WERI-Rb-1 (cell line): ENCODE measurements around the gene IFTAP.

ENCODE experiments used
- DNase-seq: peaks from one replicate; pipeline ENCODE4 v3.0.0-alpha.2; 2020
- H3K27ac ChIP-seq: fragments of 250-450 bp; sonication (Bioruptor Pico); 2 replicates; pipeline ENCODE4 v1.5.1; 2020; ENCODE audit warnings: mild to moderate bottlenecking, moderate library complexity
- H3K27me3 ChIP-seq: fragments of 250-450 bp; sonication (Bioruptor Pico); 2 replicates; pipeline ENCODE4 v1.5.1; 2021; ENCODE audit warnings: mild to moderate bottlenecking, low read depth, moderate library complexity; ENCODE audit not compliant: insufficient read depth, severe bottlenecking
- H3K36me3 ChIP-seq: fragments of 250-450 bp; sonication (Bioruptor Pico); 2 replicates; pipeline ENCODE4 v1.5.1; 2020; ENCODE audit warnings: mild to moderate bottlenecking, moderate library complexity
- H3K4me3 ChIP-seq: 2 replicates; pipeline ENCODE4 v1.5.1; 2011; ENCODE audit warnings: low read depth, mild to moderate bottlenecking, control low read depth, low read length
- H3K9me3 ChIP-seq: fragments of 250-450 bp; sonication (Bioruptor Pico); 2 replicates; pipeline ENCODE4 v1.5.1; 2021; ENCODE audit warnings: mild to moderate bottlenecking, moderate library complexity; ENCODE audit not compliant: severe bottlenecking
- TF ChIP-seq, protein P1 (sequence below): IDR thresholded peaks from 2 replicates; pipeline ENCODE4 v1.5.1; 2011; ENCODE audit warnings: low read depth, mild to moderate bottlenecking, control low read depth, inconsistent platforms, low read length

The IFTAP gene

GRCh38 chr11:36564376-36565030 is 29.8 kb upstream of the IFTAP start:
- Histone ChIP-seq H3K9me3 (no peaks in the 10 kb centered on the region), H3K4me3 (peak overlapping the region; percentile 44), H3K27me3 (no peaks in the 10 kb centered on the region), H3K36me3 (no peaks in the 10 kb centered on the region), H3K27ac (no peak overlapping the region)
- TF ChIP-seq, protein P1, sequence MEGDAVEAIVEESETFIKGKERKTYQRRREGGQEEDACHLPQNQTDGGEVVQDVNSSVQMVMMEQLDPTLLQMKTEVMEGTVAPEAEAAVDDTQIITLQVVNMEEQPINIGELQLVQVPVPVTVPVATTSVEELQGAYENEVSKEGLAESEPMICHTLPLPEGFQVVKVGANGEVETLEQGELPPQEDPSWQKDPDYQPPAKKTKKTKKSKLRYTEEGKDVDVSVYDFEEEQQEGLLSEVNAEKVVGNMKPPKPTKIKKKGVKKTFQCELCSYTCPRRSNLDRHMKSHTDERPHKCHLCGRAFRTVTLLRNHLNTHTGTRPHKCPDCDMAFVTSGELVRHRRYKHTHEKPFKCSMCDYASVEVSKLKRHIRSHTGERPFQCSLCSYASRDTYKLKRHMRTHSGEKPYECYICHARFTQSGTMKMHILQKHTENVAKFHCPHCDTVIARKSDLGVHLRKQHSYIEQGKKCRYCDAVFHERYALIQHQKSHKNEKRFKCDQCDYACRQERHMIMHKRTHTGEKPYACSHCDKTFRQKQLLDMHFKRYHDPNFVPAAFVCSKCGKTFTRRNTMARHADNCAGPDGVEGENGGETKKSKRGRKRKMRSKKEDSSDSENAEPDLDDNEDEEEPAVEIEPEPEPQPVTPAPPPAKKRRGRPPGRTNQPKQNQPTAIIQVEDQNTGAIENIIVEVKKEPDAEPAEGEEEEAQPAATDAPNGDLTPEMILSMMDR: peak; percentile 52
- DNase-seq: peak; percentile 57

GRCh38 chr11:36565031-36565610 is 29.2 kb upstream of the IFTAP start:
- peak overlapping the region; percentile 44; the same call in 1 of the 2 replicates for H3K4me3 ChIP-seq
- DNase-seq: no peak
- TF ChIP-seq, protein P1: no peak
- no peaks in the 10 kb centered on the region for H3K27me3 ChIP-seq
- no peaks in the 10 kb centered on the region for H3K36me3 ChIP-seq
- H3K9me3 ChIP-seq: no peaks in the 10 kb centered on the region
- H3K27ac ChIP-seq: no peak overlapping the region

DNA sequence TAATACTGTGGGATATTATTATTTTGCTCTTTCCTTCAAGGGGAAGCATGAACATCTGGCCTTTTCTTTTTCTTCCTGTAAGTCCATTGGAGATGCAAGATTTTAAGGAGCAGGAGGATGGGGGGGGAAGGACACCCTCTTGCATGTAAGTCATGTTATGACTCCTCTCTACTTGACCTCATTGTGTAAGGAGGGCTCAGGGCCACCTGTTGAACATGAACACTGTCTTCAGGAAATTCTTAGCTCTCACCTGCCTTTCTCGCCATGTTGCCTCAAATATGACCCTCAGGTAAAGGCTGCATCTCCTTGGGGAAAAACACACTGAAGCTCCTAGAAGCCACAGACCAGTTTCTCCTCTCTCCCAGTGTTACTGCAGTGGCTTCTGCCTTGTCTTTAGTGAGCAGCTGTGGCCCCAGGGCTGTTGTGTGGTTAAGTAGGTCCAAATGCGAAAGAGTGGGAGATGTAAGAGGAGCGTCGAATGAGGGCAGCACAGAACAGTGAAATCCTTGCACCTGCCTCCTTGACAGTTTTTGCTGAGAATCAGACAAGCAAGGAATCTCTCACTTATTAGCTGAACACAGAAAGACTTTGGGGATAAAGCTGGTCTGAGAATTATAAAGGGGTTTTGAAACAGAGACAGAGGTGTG is 27.8 kb upstream of the IFTAP start:
- no peaks in the 10 kb centered on the region for H3K36me3 ChIP-seq
- no peaks in the 10 kb centered on the region for H3K9me3 ChIP-seq
- no peaks in the 10 kb centered on the region for H3K27me3 ChIP-seq
- H3K4me3 ChIP-seq: no peak overlapping the region
- H3K27ac ChIP-seq: no peak overlapping the region
- TF ChIP-seq, protein P1: no peak
- no peak for DNase-seq

GRCh38 chr11:36567694-36568093 is 26.6 kb upstream of the IFTAP start, which contains the start of gene RAG1:
RAG1 (plus strand) TSS chr11:36568007; CDS start chr11:36573305, 5,298 bp downstream.
- H3K36me3 ChIP-seq: no peaks in the 10 kb centered on the region
- TF ChIP-seq, protein P1: no peak
- no peak for DNase-seq
- H3K27me3 ChIP-seq: no peaks in the 10 kb centered on the region
- H3K4me3 ChIP-seq: no peak within 1 kb of the TSS
- H3K9me3 ChIP-seq: no peaks in the 10 kb centered on the region
- H3K27ac ChIP-seq: no peak within 1 kb of the TSS

GRCh38 chr11:36569095-36569494 is 25.2 kb upstream of the IFTAP start:
- Histone ChIP-seq H3K27ac (no peak overlapping the region), H3K36me3 (no peaks in the 10 kb centered on the region), H3K27me3 (no peaks in the 10 kb centered on the region), H3K9me3 (no peaks in the 10 kb centered on the region), H3K4me3 (no peak overlapping the region)
- DNase-seq: no peak
- TF ChIP-seq, protein P1: no peak
